Choroid plexus epithelial cell (primary cell): ENCODE measurements around the gene TADA2B.

Experiments
- DNase-seq: peaks from one replicate; pipeline ENCODE4 v3.0.0-alpha.2; 2010; ENCODE audit warnings: low read depth
- H3K4me3 ChIP-seq: 2 replicates; pipeline ENCODE4 v1.5.1; 2011; ENCODE audit warnings: low read depth, mild to moderate bottlenecking, control low read depth, low read length, moderate library complexity
- TF ChIP-seq, protein P1 (sequence below): conservative IDR thresholded peaks from 2 replicates; pipeline ENCODE4 v1.5.1; 2011; ENCODE audit warnings: low read depth, mild to moderate bottlenecking, control low read depth, inconsistent platforms, low read length, moderate library complexity

Gene TADA2B

DNA sequence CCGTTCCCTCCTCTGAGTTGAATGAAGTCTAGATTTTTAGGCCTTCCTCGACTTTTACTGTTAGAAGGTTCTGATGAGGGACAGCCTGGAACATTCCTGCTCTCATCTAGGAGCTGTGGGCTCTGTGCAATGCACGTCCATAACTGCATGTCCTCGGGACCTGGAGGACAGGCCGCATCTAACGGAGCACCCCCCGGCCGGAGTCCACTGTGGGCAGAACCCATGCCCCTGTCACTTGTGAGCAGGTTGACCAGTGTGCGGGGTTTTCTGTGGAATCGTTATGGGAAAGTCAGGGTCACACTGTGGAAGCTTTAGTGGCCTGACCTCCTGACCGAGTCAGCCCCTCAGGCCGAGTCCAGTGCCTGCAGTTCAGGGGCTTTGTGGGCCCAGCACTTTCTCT lies 19.3 kb upstream of the TADA2B start:
- H3K4me3 ChIP-seq = no peak overlapping the region
- DNase-seq = no peak
- TF ChIP-seq, protein P1, sequence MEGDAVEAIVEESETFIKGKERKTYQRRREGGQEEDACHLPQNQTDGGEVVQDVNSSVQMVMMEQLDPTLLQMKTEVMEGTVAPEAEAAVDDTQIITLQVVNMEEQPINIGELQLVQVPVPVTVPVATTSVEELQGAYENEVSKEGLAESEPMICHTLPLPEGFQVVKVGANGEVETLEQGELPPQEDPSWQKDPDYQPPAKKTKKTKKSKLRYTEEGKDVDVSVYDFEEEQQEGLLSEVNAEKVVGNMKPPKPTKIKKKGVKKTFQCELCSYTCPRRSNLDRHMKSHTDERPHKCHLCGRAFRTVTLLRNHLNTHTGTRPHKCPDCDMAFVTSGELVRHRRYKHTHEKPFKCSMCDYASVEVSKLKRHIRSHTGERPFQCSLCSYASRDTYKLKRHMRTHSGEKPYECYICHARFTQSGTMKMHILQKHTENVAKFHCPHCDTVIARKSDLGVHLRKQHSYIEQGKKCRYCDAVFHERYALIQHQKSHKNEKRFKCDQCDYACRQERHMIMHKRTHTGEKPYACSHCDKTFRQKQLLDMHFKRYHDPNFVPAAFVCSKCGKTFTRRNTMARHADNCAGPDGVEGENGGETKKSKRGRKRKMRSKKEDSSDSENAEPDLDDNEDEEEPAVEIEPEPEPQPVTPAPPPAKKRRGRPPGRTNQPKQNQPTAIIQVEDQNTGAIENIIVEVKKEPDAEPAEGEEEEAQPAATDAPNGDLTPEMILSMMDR = no peak

GRCh38 chr4:7024336-7024890 lies 18.8 kb upstream of the TADA2B start:
- TF ChIP-seq, protein P1 = no peak
- no peak overlapping the region for H3K4me3 ChIP-seq
- no peak for DNase-seq

DNA sequence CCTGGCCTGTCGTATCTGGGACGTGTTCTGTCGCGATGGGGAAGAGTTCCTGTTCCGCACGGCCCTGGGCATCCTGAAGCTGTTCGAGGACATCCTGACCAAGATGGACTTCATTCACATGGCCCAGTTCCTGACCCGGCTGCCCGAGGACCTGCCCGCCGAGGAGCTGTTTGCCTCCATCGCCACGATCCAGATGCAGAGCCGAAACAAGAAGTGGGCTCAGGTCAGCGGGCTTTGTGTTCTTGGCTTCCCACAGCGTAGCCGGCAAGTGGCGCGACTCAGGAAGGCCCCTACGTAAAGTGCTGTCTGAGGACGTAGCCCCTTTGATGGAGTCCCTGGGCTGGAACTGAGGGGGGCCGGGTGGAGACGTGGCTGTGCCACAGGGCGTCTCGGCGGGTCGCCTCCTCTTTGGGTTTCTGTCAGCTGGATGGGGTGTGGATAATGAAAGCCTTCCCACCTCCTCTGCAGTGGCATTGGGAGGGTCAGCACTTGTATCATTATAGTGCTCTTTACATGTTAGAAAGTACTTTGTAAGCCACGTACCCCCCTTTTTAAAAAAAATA lies 18.1 kb upstream of the TADA2B start:
- no peak overlapping the region for H3K4me3 ChIP-seq
- TF ChIP-seq, protein P1 = no peak
- no peak for DNase-seq

- no peak overlapping the region for H3K4me3 ChIP-seq
- no peak for DNase-seq
- TF ChIP-seq, protein P1 = no peak
Measured at GRCh38 chr4:7026107-7026506, 17.1 kb upstream of the TADA2B start.

GRCh38 chr4:7027284-7027683 lies 15.9 kb upstream of the TADA2B start:
- H3K4me3 ChIP-seq = no peak overlapping the region
- DNase-seq = no peak
- TF ChIP-seq, protein P1 = no peak

- no peak overlapping the region for H3K4me3 ChIP-seq
- TF ChIP-seq, protein P1 = no peak
- DNase-seq = no peak
Measured at GRCh38 chr4:7027913-7028312, 15.3 kb upstream of the TADA2B start.

DNA sequence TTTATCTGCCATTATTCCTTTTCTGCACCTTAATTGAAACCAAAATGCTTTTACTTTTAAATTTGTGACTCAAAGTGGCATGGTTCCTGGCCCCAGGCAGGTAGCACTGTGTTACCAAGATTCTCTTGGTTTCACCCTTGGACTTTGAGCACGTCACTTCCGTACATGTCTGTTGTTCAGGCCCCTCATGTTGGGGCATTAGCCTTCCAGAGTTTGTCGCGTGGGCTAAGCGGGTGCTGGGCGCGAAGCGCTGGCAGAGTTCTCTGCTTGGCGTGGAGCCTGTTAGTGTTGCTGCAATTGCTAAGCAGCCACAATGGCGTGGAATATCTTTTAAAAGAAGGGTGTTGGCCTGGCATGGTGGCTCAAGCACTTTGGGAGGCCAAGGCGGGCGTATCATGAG lies 14.0 kb upstream of the TADA2B start:
- TF ChIP-seq, protein P1 = no peak

More for the DNA sequence above, 14.0 kb upstream of the TADA2B start:
- DNase-seq = no peak
- no peak overlapping the region for H3K4me3 ChIP-seq
